ENCODE measurements around the gene ACTL8. TPM values are rescaled to one million over a fixed set of nuclear protein-coding genes. Genes with fewer than 3 reads are reported as not detected.

ACTL8 gene
- total RNA-seq, 1 donor from 2014 or later, result 0.17 TPM

DNA sequence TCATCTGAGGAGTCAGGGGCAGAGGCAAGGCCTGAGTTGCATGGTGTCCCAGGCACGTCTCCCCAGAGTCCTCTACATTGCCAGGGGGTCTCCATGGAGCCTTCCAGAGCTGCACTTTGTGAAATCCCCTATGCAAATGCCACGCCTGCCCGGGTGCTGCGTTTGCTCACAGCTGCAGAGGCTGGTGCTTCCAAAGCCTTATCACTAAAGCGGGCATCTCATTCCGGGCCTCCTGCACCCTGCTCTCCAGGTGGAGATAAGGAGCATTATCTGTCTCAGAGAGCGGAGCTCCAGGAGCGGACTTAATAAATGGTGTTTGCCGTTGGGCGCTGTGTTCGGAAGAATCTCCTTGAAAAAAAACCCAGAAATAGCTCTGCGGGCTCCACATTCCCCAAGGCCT lies 25.9 kb upstream of the ACTL8 start:
- no peak for DNase-seq (ENCODE audit: low read depth)

DNA sequence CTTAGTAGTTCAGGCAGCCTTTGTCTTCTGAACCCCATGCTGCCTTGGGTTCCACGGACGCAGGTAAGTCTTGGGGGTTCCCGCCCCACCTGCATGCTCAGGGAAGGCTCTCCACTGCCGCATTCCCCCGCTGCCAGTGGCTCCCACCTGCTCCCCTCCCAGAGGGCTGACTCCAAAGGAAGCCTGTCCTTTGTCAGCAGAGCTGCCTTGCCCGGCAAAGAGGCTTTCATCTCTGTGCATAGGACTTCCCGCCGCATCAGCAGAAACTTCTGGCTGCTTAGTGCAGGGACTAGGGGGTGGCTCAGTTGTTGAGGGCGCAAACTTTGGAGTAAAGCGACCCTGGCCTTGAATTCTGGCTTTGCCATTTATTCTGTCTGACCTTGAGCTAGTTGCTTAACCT lies 25.2 kb upstream of the ACTL8 start:
- Histone ChIP-seq H3K36me3 (ENCODE audit: control insufficient read depth, insufficient read depth, low read length) (no peaks in the 10 kb centered on the region), H3K27me3 (ENCODE audit: control insufficient read depth, insufficient read depth, low read length) (peaks cover 2% of the 10 kb centered on the region), H3K4me3 (ENCODE audit: low read depth, low read length) (no peak overlapping the region)
- TF ChIP-seq, protein P1, sequence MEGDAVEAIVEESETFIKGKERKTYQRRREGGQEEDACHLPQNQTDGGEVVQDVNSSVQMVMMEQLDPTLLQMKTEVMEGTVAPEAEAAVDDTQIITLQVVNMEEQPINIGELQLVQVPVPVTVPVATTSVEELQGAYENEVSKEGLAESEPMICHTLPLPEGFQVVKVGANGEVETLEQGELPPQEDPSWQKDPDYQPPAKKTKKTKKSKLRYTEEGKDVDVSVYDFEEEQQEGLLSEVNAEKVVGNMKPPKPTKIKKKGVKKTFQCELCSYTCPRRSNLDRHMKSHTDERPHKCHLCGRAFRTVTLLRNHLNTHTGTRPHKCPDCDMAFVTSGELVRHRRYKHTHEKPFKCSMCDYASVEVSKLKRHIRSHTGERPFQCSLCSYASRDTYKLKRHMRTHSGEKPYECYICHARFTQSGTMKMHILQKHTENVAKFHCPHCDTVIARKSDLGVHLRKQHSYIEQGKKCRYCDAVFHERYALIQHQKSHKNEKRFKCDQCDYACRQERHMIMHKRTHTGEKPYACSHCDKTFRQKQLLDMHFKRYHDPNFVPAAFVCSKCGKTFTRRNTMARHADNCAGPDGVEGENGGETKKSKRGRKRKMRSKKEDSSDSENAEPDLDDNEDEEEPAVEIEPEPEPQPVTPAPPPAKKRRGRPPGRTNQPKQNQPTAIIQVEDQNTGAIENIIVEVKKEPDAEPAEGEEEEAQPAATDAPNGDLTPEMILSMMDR (IDR thresholded peaks at IDR 0.05; ENCODE audit: insufficient read depth, low read length, poor library complexity, severe bottlenecking), result no peak
- no peak for DNase-seq (ENCODE audit: low read depth)

More for the DNA sequence above, 25.9 kb upstream of the ACTL8 start:
- Histone ChIP-seq H3K4me3 (ENCODE audit: low read depth, low read length) (no peak overlapping the region), H3K27me3 (ENCODE audit: control insufficient read depth, insufficient read depth, low read length) (peaks cover 2% of the 10 kb centered on the region), H3K36me3 (ENCODE audit: control insufficient read depth, insufficient read depth, low read length) (no peaks in the 10 kb centered on the region)
- TF ChIP-seq, protein P1 (IDR thresholded peaks at IDR 0.05; ENCODE audit: insufficient read depth, low read length, poor library complexity, severe bottlenecking), result no peak

GRCh38 chr1:17731460-17731859 lies 23.7 kb upstream of the ACTL8 start:
- H3K36me3 ChIP-seq (ENCODE audit: control insufficient read depth, insufficient read depth, low read length), result no peaks in the 10 kb centered on the region
- TF ChIP-seq, protein P1 (IDR thresholded peaks at IDR 0.05; ENCODE audit: insufficient read depth, low read length, poor library complexity, severe bottlenecking), result no peak
- peaks cover 6% of the 10 kb centered on the region for H3K27me3 ChIP-seq (ENCODE audit: control insufficient read depth, insufficient read depth, low read length)
- H3K4me3 ChIP-seq (ENCODE audit: low read depth, low read length), result no peak overlapping the region
- no peak for DNase-seq (ENCODE audit: low read depth)

DNA sequence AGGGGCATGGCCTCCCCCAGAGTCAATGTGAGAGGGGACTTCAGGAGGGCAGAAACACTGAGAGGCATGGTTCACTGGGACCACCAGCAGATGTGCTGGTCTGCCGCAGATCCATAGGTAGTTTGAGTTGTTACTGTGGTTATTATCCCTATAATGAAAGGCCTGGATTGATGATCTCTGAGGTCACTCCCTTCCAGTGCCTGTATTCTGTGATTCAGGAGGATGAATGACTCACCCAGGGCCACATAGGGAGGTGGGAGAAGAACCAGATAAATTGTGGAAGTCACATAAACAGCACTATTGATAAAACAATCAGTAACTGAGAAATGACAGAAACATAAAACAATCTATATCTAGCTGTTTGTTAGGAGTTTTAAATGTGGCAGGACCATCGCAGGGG lies 22.7 kb upstream of the ACTL8 start:
- peaks cover 9% of the 10 kb centered on the region for H3K27me3 ChIP-seq (ENCODE audit: control insufficient read depth, insufficient read depth, low read length)
- no peak overlapping the region for H3K4me3 ChIP-seq (ENCODE audit: low read depth, low read length)
- no peak for DNase-seq (ENCODE audit: low read depth)
- H3K36me3 ChIP-seq (ENCODE audit: control insufficient read depth, insufficient read depth, low read length), result no peaks in the 10 kb centered on the region
- TF ChIP-seq, protein P1 (IDR thresholded peaks at IDR 0.05; ENCODE audit: insufficient read depth, low read length, poor library complexity, severe bottlenecking), result no peak

DNA sequence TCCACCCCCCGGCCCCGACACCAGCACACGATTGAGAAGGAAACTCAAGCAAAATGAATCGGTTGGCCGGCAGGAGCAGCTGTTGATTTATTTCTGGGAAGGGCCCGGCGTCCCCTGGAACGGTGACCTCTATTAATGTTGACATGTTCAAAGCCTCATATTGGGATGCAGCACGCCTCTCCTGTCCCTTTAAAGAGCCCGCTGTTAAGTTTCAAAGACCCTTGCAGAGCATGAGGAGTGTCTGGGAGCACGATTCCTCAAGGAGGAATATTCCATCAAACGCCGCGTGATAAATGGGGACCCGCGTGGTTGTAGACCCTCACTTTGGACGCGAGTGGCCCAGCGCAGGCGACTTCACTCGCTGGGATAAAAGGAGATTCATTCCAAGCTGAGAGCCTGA lies 21.5 kb upstream of the ACTL8 start:
- Histone ChIP-seq H3K27me3 (ENCODE audit: control insufficient read depth, insufficient read depth, low read length) (peaks cover 9% of the 10 kb centered on the region), H3K4me3 (ENCODE audit: low read depth, low read length) (no peak overlapping the region), H3K36me3 (ENCODE audit: control insufficient read depth, insufficient read depth, low read length) (no peaks in the 10 kb centered on the region)
- TF ChIP-seq, protein P1 (IDR thresholded peaks at IDR 0.05; ENCODE audit: insufficient read depth, low read length, poor library complexity, severe bottlenecking), result no peak
- no peak for DNase-seq (ENCODE audit: low read depth)

DNA sequence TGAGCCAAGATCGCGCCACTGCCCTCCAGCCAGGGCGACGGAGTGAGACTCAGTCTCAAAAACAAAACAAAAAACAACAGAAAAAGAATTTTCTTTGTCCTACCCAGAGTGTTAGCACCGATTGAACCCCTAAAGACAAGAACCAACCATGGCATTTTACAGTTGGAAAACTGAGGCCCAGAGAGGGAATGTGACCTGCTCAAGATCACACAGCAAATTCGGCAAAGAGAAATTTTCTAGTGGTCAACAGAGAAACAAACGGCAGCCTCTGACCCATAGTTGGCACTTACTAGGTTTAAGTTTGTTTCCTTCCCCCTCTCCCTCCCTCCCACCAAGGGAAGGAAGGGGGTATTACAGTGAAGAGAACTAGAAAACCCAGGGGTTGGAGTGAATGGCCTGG lies 20.5 kb upstream of the ACTL8 start:
- no peak overlapping the region for H3K4me3 ChIP-seq (ENCODE audit: low read depth, low read length)
- H3K36me3 ChIP-seq (ENCODE audit: control insufficient read depth, insufficient read depth, low read length), result no peaks in the 10 kb centered on the region
- no peak for DNase-seq (ENCODE audit: low read depth)
- H3K27me3 ChIP-seq (ENCODE audit: control insufficient read depth, insufficient read depth, low read length), result peaks cover 10% of the 10 kb centered on the region
- TF ChIP-seq, protein P1 (IDR thresholded peaks at IDR 0.05; ENCODE audit: insufficient read depth, low read length, poor library complexity, severe bottlenecking), result no peak

All from kidney epithelial cell (primary cell).